HG02588 (cell line): ENCODE results near the gene PSMC5.
"Not testable (repeated sequence)": the region's sequence is repeated elsewhere in the genome, so short reads cannot be mapped to it uniquely, and the experiment has no call there.

Source experiments
- ATAC-seq: cut with Tn5 transposase; IDR thresholded peaks from one replicate; pipeline ENCODE4 v1.9.1; 2021; ENCODE audit warnings: mild to moderate bottlenecking, moderate library complexity; ENCODE audit not compliant: unreplicated experiment

The PSMC5 gene

DNA sequence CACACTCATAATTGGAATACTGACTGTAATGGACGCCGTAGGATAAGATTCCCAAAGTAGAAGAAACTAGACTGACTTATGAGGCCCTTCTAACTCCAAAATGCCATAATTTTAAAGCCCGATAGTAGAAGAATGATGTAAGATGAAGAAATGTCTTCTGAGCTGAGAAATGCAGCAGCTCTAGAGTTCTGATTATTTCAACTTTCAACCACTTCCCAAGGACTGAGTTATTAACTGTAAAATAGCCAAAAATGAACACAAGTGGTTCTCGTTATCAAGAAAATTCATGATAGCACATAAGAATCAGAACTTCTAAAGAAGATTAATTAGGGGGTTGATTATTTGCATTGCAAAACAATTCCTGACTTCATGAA is 43.0 kb downstream of the PSMC5 start:
- not testable (repeated sequence) for ATAC-seq

DNA sequence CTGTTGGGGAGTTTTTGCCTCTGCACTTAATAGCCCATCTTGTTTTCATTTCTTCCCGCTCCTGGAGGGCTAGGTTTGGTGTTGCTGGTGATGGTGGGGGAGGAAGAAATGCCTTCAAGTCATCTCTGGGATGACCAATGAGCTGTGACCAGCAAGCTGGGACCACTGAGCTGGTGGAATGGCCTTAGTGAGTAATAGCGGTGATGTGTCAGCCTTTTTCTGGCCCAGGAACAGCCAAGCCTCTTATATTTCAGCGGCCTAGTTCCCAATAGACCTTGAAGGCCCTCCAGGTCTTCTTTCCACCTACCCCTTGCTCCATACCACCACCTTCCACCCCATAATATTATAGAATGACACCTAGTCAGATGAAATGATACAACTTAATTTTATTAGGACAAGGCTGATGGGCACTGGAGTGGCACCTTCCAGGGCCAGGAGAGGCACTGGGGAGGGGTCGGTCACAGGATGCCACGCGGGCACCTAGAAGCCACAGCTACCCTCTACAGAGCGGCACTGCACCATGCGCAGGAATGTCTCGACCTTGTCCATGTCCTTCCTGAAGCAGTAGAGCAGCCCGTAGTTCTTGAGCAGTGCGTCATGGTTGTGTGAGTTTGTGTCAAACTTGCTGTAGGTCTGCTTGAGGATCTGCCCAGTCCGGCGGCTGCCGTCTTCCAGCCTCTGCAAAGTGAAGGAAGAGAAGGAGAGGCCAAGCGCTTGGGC is 44.6 kb downstream of the PSMC5 start:
- not testable (repeated sequence) for ATAC-seq

DNA sequence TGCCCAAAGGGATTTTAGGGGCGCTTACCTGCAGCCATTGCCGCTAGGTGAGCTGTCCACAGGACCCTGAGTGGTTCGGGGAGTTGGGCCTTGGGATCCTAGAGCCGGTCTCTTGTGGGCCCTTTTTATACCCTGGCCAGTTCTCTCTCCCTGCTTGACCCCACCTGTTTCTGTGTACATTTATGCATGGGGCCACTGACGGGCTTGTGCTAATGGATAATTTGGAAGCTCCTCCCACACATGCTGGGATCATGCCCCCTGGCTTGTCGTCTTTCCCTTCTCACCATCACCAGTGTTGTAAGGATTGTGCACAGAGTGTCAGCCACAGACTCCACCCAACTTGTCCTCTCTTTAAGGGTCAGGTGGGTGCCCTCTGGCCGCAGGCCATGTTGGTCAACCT is 46.3 kb downstream of the PSMC5 start, which contains the start of gene CSH2:
Gene CSH2 (minus strand): TSS at position 101 of the 400 bp plus-strand sequence. CDS start 63 bp downstream, at position 38.
- ATAC-seq = not testable (repeated sequence)

DNA sequence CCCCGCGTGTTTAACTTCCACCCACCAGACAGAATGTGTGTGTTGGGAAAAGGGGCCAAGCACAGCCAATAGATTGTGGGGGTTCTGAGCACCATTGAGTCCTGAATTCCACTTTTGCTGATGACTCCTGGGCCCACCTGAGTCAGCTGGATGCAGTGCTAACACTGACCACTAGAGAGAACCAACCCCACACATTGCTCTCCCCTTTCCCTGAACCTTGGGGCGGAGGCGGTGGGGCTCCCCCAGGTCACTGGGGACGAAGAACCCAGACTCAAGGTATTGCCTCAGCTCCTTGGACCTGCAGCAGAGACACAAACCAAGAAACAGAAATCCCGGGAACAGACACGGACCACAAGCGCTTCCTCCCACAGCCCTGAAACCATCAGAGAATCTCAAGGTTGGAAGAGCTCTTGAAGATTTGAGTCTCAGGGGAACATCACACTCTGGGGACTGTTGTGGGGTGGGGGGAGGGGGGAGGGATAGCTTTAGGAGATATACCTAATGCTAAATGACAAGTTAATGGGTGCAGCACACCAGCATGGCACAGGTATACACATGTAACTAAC is 46.9 kb downstream of the PSMC5 start:
- ATAC-seq = not testable (repeated sequence)

DNA sequence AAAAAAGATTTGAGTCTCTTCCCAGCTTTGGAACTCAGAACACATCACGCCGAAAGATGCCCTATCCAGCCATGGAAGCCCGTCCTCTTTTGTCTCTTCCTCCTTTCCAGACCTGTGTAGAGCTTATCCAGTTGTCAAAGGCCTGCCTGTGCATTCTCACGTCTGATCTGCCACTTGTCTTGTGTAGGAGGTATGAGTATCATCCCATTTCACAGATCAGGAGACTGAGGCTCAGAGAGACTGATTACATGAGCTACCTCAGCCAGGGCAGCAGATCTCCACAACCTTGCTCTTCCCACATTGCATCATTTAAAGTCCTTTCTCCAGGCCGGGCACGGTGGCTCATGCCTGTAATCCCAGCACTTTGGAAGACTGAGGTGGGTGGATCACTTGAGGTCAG is 47.5 kb downstream of the PSMC5 start:
- not testable (repeated sequence) for ATAC-seq

DNA sequence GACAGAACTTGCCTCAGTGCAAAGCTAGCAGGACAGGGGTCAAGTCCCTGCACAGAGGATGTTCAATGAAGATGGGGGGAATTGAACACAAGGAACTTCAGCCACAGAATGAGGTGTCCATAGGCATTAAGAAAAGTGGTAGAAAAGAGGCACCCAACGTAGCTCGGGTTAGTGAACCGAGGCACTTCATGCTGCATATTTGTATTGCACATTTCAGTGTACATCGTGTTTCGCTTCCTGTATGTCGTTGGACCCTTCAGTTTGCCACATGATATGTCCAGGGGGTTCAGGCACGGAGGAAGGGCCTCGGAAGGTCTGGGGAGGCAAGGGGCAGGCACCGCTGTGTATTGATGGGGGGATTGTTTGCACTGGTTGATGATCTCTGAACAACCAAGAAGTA is 51.2 kb downstream of the PSMC5 start:
- not testable (repeated sequence) for ATAC-seq

DNA sequence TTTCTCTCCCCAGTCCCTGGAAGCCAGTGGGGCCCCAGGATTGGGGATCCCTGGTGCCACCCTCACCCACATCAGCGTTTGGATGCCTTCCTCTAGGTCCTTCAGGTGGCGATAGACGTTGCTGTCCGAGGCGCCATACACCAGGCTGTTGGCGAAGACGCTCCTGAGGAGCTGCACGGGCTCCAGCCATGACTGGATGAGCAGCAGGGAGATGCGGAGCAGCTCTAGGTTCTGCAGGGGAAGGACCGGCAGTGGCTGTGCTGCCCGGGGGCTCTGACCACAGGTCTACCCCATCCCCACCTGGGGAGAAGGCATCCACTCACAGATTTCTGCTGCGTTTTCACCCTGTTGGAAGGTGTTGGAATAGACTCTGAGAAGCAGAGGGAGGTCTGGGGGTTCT is 53.5 kb downstream of the PSMC5 start:
- ATAC-seq = no peak

DNA sequence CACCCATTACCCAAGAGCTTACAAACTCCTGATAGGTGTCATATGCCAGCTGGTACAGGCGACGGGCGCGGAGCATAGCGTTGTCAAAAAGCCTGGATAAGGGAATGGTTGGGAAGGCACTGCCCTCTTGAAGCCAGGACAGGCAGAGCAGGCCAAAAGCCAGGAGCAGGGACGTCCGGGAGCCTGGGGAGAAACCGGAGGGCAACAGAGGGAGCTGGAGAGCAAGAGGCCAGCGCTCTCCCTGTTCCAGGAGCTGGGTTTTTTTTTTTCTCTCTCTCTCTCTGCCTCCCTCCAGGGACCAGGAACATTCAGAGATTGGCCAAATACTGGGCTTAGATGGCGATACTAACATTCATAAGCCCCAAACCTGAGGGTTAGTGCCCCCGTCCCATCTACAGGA is 54.1 kb downstream of the PSMC5 start:
- not testable (repeated sequence) for ATAC-seq
